RWPE2 (cell line): ENCODE measurements around the gene CYFIP1.

Experiments
- ATAC-seq: fragments of 200-7000 bp; cut with Tn5 transposase; 3 replicates; pipeline ENCODE4 v1.9.1; 2021; ENCODE audit warnings: low read depth
- DNase-seq: peaks from one replicate; pipeline ENCODE4 v3.0.0-alpha.2; 2020; ENCODE audit warnings: low spot score
- H3K27ac ChIP-seq: fragments of 450-650 bp; 2 replicates; pipeline ENCODE4 v1.5.1; 2017; ENCODE audit warnings: mild to moderate bottlenecking; ENCODE audit not compliant: poor library complexity, severe bottlenecking
- H3K27me3 ChIP-seq: fragments of 250-450 bp; sonication (Bioruptor Pico); 2 replicates; pipeline ENCODE4 v1.5.1; 2021; ENCODE audit warnings: mild to moderate bottlenecking, moderate library complexity; ENCODE audit not compliant: insufficient read depth, poor library complexity, severe bottlenecking
- H3K36me3 ChIP-seq: fragments of 250-450 bp; sonication (Bioruptor Pico); 2 replicates; pipeline ENCODE4 v1.5.1; 2020; ENCODE audit warnings: low read depth, mild to moderate bottlenecking, moderate library complexity
- H3K4me1 ChIP-seq: fragments of 250-450 bp; sonication (Bioruptor Pico); 2 replicates; pipeline ENCODE4 v1.5.1; 2021; ENCODE audit warnings: mild to moderate bottlenecking, moderate library complexity; ENCODE audit not compliant: insufficient read depth, poor library complexity, severe bottlenecking
- H3K4me3 ChIP-seq: fragments of 250-450 bp; sonication (Bioruptor Pico); 2 replicates; pipeline ENCODE4 v1.5.1; 2021; ENCODE audit warnings: mild to moderate bottlenecking, moderate library complexity; ENCODE audit not compliant: severe bottlenecking
- H3K9me3 ChIP-seq: fragments of 250-450 bp; sonication (Bioruptor Pico); 2 replicates; pipeline ENCODE4 v1.5.1; 2021; ENCODE audit warnings: mild to moderate bottlenecking, moderate library complexity; ENCODE audit not compliant: severe bottlenecking
- TF ChIP-seq, protein P1 (sequence below): fragments of 450-650 bp; IDR thresholded peaks from one replicate; pipeline ENCODE4 v1.5.1; 2017; ENCODE audit warnings: mild to moderate bottlenecking, moderate library complexity; ENCODE audit not compliant: poor library complexity, severe bottlenecking

CYFIP1 gene

DNA sequence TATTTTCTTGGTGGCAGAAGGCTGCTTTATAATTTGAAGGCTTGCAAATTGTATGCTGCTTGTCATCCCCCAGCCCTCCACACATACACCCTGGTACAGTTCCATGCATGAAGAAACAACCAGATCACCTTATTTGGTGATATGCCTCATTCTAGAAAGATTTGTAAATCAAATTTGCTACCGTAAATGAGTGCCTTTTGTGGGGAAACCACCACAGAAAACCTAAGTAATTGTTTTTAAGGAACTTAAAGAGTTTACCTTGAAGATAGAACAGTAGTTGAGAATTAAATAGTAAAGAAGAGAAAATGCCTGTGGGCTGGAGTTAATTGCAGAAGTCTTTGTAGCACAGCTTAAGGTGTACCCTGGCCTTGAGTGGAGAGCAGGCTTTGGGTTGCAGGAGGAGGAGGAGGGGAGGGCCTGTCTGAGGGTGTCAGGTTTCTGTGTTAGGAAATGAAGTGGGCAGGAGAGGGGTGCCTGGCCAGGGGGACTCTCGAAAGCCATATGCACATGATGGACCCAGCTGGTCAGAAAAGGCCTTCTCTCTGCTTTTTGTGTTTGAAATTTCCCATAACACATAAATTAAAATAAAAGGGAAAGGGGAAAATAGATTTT lies 134.8 kb downstream of the CYFIP1 start:
- H3K4me3 ChIP-seq, result no peak overlapping the region
- H3K36me3 ChIP-seq, result peaks cover 92% of the 10 kb centered on the region
- H3K27me3 ChIP-seq, result no peaks in the 10 kb centered on the region
- TF ChIP-seq, protein P1, sequence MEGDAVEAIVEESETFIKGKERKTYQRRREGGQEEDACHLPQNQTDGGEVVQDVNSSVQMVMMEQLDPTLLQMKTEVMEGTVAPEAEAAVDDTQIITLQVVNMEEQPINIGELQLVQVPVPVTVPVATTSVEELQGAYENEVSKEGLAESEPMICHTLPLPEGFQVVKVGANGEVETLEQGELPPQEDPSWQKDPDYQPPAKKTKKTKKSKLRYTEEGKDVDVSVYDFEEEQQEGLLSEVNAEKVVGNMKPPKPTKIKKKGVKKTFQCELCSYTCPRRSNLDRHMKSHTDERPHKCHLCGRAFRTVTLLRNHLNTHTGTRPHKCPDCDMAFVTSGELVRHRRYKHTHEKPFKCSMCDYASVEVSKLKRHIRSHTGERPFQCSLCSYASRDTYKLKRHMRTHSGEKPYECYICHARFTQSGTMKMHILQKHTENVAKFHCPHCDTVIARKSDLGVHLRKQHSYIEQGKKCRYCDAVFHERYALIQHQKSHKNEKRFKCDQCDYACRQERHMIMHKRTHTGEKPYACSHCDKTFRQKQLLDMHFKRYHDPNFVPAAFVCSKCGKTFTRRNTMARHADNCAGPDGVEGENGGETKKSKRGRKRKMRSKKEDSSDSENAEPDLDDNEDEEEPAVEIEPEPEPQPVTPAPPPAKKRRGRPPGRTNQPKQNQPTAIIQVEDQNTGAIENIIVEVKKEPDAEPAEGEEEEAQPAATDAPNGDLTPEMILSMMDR, result no peak
- H3K9me3 ChIP-seq, result no peaks in the 10 kb centered on the region
- no peak for DNase-seq
- H3K27ac ChIP-seq, result no peak overlapping the region
- ATAC-seq, result no peak
- peaks cover 8% of the 10 kb centered on the region for H3K4me1 ChIP-seq

DNA sequence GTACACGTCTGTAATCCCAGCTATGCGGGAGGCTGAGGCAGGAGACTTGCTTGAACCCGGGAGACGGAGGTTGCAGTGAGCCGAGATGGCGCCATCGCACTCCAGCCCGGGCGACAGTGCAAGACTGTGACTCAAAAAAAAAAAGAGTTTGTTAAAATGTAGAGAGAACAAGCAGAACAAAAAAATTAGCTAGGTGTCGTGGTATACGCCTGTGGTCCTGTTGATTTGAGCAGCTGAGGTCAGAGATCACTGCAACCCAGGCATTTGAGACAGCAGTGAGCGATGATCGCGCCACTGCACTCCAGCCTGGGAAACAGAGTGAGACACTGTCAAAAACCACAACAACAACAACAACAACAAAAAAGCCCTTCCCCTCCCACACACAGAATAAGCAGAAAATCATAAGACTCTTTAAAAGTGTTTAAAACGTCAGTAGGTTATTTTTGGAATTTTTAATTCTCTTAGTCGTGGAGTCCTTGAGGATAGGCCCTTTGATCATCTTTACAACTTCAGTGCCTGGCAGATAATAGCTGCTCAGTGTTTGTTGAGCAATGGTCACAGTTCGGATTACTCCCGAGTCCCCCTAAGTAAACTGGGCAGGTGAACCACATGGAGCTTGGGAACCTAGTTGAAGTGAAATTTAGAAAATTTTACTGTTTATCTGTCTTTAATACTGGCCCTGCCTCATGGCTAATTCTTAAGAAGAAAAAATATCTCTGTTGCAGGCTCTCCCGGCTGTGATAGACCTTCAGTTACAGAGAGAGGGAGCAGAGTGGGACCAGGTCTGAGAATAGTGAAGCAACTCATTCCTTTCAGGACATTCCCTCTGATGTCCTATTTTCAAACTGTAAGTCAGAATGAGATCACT lies 135.5 kb downstream of the CYFIP1 start:
- Histone ChIP-seq H3K4me1 (peaks cover 9% of the 10 kb centered on the region), H3K27me3 (no peaks in the 10 kb centered on the region), H3K4me3 (no peak overlapping the region), H3K27ac (no peak overlapping the region), H3K36me3 (peaks cover 86% of the 10 kb centered on the region), H3K9me3 (no peaks in the 10 kb centered on the region)
- ATAC-seq, result no peak
- TF ChIP-seq, protein P1, result no peak
- no peak for DNase-seq

DNA sequence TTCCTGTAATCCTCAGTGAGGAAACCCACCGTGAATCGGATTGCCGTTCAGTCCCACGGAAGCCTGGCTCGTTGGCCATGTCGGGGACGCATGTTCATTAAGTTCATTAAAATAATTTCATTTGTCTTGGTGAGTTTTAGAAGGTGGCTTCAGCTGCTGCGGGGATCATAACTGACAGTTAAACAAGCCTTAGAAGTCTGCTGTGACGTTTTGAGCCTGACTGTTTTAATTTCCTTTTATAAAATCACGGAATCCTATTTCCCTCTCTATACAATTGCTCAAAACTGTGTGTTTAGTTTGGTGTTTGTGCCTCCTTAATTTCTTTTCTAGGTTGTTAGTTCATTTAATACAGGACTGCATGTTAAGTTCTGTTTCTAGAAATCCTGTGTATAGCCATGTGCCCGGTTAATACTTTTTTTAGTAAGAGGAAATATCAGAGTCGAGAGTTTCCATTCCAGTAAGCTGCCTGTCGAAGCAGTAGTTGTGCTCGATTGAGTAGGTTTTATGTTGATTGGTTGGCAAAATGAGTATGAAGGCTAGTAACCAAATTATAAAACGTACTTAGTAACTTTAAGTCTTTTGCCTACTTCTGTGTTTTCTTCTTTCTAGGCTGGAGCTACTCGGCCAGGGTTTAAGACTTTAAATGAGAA lies 141.0 kb downstream of the CYFIP1 start:
- Histone ChIP-seq H3K36me3 (peaks cover 37% of the 10 kb centered on the region), H3K4me3 (peak overlapping the region; percentile 76), H3K27ac (peak overlapping the region; percentile 78), H3K9me3 (no peaks in the 10 kb centered on the region), H3K4me1 (peaks cover 9% of the 10 kb centered on the region), H3K27me3 (no peaks in the 10 kb centered on the region)
- no peak for DNase-seq
- ATAC-seq, result no peak
- TF ChIP-seq, protein P1, result no peak

DNA sequence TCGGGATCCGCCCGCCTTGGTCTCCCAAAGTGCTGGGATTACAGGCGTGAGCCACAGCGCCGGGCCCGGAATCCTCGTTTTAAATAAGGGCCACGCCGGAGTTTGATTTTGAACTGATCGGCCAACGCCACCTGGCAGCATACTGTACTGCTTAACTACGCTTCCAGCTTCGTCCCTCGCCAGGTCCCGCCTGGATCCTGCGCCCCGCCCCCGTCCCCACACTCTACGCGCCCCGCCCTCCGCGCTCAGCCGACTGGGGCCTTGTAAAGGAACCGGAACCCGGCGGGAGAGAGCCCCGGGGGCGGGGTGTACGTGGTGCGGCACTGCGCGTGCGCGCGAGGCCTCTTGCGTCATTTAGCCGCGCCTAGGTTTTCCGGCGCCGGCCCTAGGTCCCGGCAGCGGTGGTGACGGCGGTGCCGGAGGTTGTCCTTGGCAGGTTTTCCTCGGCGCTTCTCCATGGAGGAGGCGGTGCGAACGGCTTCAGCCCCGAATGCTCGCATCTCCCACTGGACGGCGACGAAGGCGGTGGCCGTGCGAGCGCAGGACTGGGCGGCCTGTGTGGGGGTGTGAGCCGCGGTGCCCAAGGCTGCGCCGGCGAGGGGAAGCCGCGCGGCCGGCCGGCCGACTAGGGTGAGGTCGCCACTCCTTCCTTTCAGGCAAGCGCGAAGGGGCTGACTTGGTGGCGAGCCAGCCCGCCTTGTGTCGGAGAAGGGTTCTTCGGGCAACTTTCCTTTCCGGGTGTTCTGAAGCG lies 141.7 kb downstream of the CYFIP1 start, which contains the start of gene NIPA2:
Gene NIPA2 (plus strand): TSS at position 375 of the 751 bp plus-strand sequence. CDS start 13,066 bp downstream, outside the sequence.
- no peaks in the 10 kb centered on the region for H3K9me3 ChIP-seq
- peaks cover 30% of the 10 kb centered on the region for H3K36me3 ChIP-seq
- peak within 1 kb of the TSS; percentile 78 for H3K27ac ChIP-seq
- peak within 1 kb of the TSS; percentile 76 for H3K4me3 ChIP-seq
- peak; percentile 97 for ATAC-seq
- H3K27me3 ChIP-seq, result no peaks in the 10 kb centered on the region
- peak; percentile 99 for DNase-seq
- TF ChIP-seq, protein P1, result peak; percentile 31
- H3K4me1 ChIP-seq, result peaks cover 9% of the 10 kb centered on the region
